ENCODE data around the gene C1orf56. TPM values are rescaled to one million over a fixed set of nuclear protein-coding genes. Genes with fewer than 3 reads are reported as not detected.

Gene C1orf56
- total RNA-seq, 4 donors from 2014 or later: 4.3 to 8.7 (median 8.2) TPM

- Histone ChIP-seq H3K4me1 (peaks cover 21 to 34% (median 32%) of the 10 kb centered on the region in 4 donors), H3K4me3 (no peak overlapping the region), H3K27me3 (no peaks in the 10 kb centered on the region), H3K9me3 (no peaks in the 10 kb centered on the region), H3K36me3 (peaks cover 0 to 6% (median 0%) of the 10 kb centered on the region in 4 donors), H3K27ac (replicated peaks in 1 of 4) (no peak overlapping the region)
- TF ChIP-seq CTCF (IDR thresholded peaks at IDR 0.05) (no peak), POLR2AphosphoS5 (IDR thresholded peaks at IDR 0.05) (no peak), POLR2A (IDR thresholded peaks at IDR 0.05; ENCODE audit: low read depth) (no peak), EP300 (IDR thresholded peaks at IDR 0.05) (no peak)
- intact Hi-C loops (cut with DNase I): no loop called here
- 73% methylated on average over 2 of the region's 2 CpGs for WGBS
- DNase-seq (ENCODE audit: extremely low spot score): no peak
These were observed 14.2 kb downstream of the C1orf56 start for GRCh38 chr1:151061704-151062103.

- H3K27ac ChIP-seq (replicated peaks in 1 of 4): no peak overlapping the region
- DNase-seq (ENCODE audit: extremely low spot score): no peak
These were observed 15.3 kb downstream of the C1orf56 start for GRCh38 chr1:151062741-151063371.

GRCh38 chr1:151065089-151065645 lies 17.6 kb downstream of the C1orf56 start:
- intact Hi-C loops (cut with DNase I): no loop called here
- H3K4me3 ChIP-seq: no peak overlapping the region
- H3K36me3 ChIP-seq: no peaks in the 10 kb centered on the region
- H3K4me1 ChIP-seq: peaks cover 7 to 20% (median 15%) of the 10 kb centered on the region in 4 donors
- H3K27ac ChIP-seq (replicated peaks in 1 of 4): no peak overlapping the region
- DNase-seq (ENCODE audit: extremely low spot score): no peak
- H3K27me3 ChIP-seq: no peaks in the 10 kb centered on the region
- TF ChIP-seq EP300 (IDR thresholded peaks at IDR 0.05) (no peak), CTCF (IDR thresholded peaks at IDR 0.05) (no peak), POLR2A (IDR thresholded peaks at IDR 0.05; ENCODE audit: low read depth) (no peak), POLR2AphosphoS5 (IDR thresholded peaks at IDR 0.05) (no peak)
- no peaks in the 10 kb centered on the region for H3K9me3 ChIP-seq

More at GRCh38 chr1:151062741-151063371, 15.3 kb downstream of the C1orf56 start:
- WGBS: 55% methylated on average over 3 of the region's 3 CpGs
- TF ChIP-seq CTCF (IDR thresholded peaks at IDR 0.05) (no peak), EP300 (IDR thresholded peaks at IDR 0.05) (no peak), POLR2AphosphoS5 (IDR thresholded peaks at IDR 0.05) (no peak), POLR2A (IDR thresholded peaks at IDR 0.05; ENCODE audit: low read depth) (no peak)
- Histone ChIP-seq H3K9me3 (no peaks in the 10 kb centered on the region), H3K36me3 (no peaks in the 10 kb centered on the region), H3K4me3 (no peak overlapping the region), H3K27me3 (no peaks in the 10 kb centered on the region), H3K4me1 (peaks cover 10 to 22% (median 20%) of the 10 kb centered on the region in 4 donors)
- intact Hi-C loops (cut with DNase I): no loop called here

GRCh38 chr1:151067185-151067584 lies 19.6 kb downstream of the C1orf56 start:
- Histone ChIP-seq H3K36me3 (no peaks in the 10 kb centered on the region), H3K9me3 (no peaks in the 10 kb centered on the region), H3K4me3 (no peak overlapping the region), H3K27me3 (no peaks in the 10 kb centered on the region), H3K4me1 (peaks cover 18% of the 10 kb centered on the region in 4 donors), H3K27ac (replicated peaks in 1 of 4) (no peak overlapping the region)
- 83% methylated on average over 4 of the region's 4 CpGs for WGBS
- DNase-seq (ENCODE audit: extremely low spot score): no peak
- intact Hi-C loops (cut with DNase I): no loop called here
- no peak for TF ChIP-seq POLR2A (IDR thresholded peaks at IDR 0.05; ENCODE audit: low read depth)
- no peak for TF ChIP-seq EP300 (IDR thresholded peaks at IDR 0.05)
- no peak for TF ChIP-seq POLR2AphosphoS5 (IDR thresholded peaks at IDR 0.05)
- TF ChIP-seq CTCF (IDR thresholded peaks at IDR 0.05): no peak

All from esophagus muscularis mucosa (tissue), 4 donors.